ENCODE measurements around the gene HGD. TPM values are rescaled to one million over a fixed set of nuclear protein-coding genes. Genes with fewer than 3 reads are reported as not detected.
A peak's percentile ranks its signal among the peaks of the same experiment; 100 is the strongest.
"Not testable (repeated sequence)": the region's sequence is repeated elsewhere in the genome, so short reads cannot be mapped to it uniquely, and the experiment has no call there.

The HGD gene, protein sequence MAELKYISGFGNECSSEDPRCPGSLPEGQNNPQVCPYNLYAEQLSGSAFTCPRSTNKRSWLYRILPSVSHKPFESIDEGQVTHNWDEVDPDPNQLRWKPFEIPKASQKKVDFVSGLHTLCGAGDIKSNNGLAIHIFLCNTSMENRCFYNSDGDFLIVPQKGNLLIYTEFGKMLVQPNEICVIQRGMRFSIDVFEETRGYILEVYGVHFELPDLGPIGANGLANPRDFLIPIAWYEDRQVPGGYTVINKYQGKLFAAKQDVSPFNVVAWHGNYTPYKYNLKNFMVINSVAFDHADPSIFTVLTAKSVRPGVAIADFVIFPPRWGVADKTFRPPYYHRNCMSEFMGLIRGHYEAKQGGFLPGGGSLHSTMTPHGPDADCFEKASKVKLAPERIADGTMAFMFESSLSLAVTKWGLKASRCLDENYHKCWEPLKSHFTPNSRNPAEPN
- 10 to 100 TPM in 3 of 4 donors, 1 to 10 TPM in 1; 1.6 to 80.2 (median 67.3) TPM for polyA plus RNA-seq (ENCODE audit: insufficient read length in 4 of 4)

DNA sequence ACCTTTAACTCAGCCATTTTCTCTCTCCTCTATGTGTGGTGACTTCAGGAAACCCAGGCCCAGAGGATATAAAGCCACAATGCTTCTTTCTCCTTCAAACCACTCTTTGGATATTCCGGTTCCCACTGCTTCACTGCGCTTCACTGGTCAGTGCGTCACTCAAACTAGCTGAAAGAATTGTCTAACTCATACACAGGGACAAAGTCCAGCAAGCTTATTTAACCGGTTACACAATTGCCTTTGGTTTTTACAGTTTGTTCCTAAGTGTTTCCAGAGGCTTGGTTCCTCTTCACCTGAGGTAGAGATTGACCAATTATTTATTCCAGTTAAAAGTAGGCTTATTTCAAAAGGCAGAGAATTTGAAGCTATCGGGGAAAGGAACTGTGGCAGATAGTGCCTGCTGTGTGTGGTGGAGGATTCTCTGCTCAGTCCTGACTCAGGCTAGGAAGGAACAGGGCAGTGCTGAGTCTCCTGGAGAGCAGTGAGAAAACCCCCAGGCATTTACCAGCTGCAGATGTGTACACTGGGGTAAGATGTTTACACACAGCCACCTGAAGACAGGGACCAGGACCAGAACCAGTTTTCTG, at the start of gene HGD:
Gene HGD, minus strand, starts transcription at position 145 of the 587 bp plus-strand sequence. Its CDS starts 128 bp downstream, at position 17.
- peak in 3 of 4 donors; percentile 36 to 55 (median 53) for DNase-seq (ENCODE audit: low read depth in 4 of 4, low spot score in 3 of 4)

DNA sequence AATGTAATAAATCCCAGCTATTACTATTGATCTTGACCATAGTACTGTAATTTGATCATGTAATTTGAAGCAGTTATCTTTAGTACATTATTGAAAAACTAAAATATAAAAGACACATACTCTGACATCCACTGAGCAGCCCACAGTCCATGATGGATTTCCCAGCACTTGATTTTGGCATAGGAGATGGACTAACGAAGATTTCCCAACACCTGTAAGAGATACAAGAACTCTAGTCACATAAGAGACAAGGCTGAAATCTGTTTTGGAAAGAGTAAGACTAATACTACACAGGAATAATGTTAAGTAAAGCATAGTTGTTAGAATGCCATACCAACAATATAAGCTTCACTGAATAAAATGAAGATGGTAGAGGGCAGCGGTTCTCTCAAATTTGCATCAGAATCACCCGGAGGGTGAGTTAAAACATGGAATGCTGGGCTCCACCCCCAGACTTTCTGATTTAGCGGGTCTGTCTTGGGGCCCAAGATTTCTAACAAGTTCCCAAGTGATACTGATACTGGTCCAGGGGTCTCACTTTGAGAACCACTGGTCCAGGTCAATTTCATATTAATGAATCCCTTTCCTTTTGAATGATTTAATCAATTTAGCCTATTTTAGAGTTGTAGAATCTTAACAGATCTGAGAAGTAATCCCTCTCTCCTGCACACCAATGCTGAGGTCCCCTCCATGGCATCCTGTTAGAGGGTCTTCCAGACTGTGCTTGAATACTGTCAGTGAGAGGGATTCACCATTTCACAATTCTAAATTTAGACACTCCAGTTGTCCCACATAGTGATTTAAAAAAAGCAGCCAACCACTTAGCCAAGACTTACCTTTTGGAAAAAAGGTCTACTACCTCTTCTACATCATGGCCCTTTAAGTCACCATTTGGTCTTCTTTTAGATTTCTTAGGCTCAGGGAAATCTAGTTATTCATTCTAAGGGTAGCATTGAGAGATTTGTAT, 48.8 kb upstream of the HGD start:
- DNase-seq (ENCODE audit: low read depth in 4 of 4, low spot score in 3 of 4): no peak

DNA sequence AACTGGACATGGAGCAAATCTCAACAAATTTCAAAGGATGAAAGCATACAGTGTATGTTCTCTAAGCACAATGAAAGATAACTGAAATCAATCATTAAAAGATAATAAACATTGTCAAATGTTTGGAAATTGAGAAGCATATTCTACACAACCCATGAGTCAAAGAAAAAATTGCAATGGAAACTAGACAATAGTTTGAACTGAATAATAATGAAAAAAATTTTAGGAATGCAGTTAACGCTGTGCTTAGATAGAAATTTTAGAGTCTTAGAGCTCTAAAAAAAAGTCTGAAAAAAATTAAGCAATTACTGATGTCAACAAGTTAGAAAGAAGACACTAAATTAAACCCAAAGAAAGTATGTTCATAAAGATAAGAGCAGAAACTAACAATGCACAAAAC, 44.8 kb upstream of the HGD start:
- DNase-seq (ENCODE audit: low read depth in 4 of 4, low spot score in 3 of 4): no peak

DNA sequence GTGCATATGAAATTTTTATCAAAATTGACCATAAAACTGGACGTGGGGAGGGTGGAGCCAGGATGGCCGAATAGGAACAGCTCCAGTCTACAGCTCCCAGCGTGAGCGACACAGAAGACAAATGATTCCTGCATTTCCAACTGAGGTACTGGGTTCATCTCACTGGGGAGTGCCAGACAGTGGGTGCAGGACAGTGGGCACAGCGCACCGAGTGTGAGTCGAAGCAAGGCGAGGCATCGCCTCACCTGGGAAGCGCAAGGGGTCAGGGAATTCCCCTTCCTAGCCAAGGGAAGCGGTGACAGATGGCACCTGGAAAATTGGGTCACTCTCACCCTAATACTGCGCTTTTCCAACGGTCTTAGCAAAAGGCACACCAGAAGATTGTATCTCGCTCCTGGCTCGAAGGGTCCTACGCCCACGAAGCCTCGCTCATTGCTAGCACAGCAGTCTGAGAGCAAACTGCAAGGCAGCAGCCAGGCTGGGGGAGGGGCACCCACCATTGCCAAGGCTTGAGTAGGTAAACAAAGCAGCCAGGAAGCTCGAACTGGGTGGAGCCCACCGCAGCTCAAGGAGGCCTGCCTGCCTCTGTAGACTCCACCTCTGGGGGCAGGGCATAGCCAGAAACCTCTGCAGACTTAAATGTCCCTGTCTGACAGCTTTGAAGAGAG, 37.3 kb upstream of the HGD start:
- not testable (repeated sequence) for DNase-seq (ENCODE audit: low read depth in 4 of 4, low spot score in 3 of 4)

DNA sequence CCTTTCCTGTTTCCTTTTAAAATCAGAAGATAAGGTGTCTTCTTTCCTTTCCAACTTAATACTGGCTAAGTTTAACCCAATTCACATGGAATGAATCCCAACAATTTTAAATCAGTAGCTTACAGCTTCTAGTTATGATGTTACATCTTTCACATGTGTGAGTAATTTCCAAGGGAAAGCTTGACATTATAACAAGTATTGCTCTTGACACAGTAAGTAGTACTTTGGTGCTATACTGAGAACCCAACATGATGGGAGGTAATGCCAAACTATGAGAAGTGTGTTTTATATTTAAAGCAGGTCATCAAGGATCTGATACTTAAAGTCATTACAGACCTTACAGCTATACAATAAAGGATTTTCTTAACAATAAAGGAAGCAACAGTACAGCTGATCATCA, 31.2 kb upstream of the HGD start:
- no peak for DNase-seq (ENCODE audit: low read depth in 4 of 4, low spot score in 3 of 4)

DNA sequence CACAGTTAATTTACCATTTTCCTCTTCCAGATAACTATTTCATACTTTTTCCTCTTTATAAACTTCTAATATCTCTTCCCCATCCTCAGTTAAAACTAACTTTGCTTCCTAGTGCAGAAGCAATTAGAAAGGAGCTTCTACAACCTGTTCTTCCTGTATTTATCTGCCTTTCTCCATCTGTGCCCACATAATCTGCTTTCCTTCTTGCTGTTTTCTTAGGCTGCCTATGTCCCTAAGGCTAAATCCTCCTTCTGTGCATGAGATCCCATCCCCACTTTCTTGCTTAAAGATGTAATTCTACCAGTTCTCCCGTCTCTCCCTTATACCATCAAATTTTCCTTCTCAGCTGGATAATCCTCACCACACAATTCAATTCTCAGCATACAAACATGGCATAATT, 28.3 kb upstream of the HGD start:
- no peak for DNase-seq (ENCODE audit: low read depth in 4 of 4, low spot score in 3 of 4)

DNA sequence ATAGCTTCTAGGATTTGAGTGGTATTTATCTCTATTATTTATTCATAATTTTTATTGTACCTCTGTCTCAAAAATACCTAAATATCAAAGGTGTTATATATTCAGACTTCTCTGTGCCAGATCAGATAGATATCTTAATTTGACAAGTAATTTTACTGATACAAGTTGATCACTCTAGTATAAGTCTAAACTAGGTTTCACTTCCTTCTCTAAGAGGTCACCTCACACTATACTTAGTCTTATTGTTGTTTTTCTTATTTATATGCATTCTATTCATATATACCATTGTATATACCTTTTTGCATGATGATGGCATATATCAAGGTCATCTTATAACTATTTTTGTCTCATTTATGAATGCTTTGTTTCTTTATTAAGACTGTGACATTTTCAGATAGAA, 26.4 kb upstream of the HGD start:
- DNase-seq (ENCODE audit: low read depth in 4 of 4, low spot score in 3 of 4): no peak

DNA sequence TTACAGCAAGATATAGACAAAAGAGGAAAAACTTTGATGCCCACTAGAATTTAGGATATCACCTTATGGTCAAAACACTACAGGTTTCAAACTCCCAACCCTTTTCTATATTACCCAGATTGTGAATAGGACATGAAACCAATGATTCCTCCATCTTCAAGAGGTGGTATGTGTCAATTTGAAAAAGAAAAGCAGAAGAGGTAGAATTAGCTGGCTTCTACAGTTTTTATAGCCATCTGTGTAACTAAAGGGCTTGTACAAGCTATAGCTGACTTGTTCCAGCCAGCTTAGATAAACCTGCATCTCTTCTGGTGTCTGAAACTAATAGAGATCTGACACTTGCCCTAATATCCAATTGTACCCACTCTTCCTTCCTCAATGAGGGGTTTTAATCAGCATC, 24.9 kb upstream of the HGD start:
- no peak for DNase-seq (ENCODE audit: low read depth in 4 of 4, low spot score in 3 of 4)

DNA sequence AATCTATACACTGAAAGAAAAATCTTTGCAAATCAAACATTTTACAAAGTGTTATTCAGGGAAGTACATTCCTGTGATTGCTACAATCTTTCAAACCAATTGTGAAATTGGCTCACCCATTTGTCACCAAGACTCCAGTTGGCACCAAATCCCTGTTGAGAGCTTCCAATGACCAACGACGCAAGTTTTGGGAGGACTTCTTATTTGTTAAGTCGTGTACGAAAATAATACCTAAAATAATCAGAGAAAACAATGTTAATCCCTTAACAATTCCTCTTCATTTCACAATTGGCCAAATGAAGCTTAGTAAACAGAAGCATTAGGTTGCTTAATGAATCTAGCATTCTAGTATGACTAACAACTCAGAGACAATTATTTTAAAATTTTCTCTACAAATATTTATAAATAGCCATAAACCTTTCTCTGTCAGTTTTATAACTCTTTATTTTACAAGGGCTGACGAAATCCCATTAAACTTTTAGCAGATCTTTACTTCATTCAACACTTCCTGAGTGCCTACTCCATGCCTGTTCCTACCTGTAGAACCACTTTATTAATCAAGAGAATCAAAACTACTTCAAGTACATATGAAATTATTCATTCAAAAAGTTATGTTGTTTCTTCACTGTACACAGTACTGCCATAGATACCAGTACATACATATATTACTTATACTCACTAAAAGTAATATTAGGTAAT, 24.0 kb upstream of the HGD start:
- no peak for DNase-seq (ENCODE audit: low read depth in 4 of 4, low spot score in 3 of 4)

DNA sequence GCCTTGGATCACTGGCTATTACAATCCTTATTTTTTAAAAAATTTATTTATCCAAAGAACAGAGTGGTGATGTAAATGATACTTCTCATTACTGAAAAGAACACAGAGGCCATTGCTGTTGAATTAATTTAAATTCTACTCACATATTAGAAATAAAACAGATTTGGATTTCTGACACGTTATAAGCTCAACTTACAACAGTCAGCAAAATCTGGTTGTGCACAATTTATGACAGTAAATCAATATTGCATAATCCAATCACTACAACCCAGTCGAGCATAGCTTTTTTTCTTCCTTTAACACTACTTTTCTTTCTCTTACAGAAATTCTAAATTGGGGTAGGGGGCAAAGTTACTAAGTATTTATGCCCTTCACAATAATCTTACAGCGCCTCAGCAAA, 17.3 kb upstream of the HGD start:
- DNase-seq (ENCODE audit: low read depth in 4 of 4, low spot score in 3 of 4): no peak

DNA sequence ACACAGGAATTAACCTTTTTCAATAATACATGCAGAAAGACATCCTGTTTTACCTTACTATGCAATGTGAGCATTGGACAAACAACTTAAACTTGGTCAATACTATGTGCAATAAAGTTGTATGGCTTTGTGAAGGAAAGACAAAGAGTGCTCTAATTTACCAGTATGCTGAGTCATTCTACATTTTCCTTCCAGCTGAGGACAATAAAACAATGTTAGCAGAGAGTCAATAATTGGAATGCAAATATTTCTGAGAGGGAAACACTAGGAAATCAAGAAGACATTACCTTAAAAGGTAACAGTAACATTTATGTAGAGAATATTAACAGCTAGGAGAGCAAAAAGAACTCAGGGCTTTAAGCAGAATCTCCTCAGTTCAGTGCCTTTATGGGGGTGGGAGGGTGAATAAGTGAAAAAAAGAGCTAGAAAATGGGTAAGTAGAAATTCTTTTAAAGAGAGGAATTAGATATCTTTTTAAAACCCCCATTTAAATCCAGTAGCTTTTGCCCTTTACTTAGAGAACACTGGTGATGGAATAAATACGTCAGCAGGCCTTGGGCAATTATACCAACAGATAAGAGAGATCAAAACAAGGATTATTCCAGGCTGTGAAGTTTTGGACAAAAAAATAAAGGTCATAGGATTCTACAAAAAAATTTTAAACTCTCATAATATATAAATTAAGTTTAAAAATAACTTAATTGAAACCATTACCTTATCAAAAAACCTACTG, 11.6 kb upstream of the HGD start:
- no peak for DNase-seq (ENCODE audit: low read depth in 4 of 4, low spot score in 3 of 4)

DNA sequence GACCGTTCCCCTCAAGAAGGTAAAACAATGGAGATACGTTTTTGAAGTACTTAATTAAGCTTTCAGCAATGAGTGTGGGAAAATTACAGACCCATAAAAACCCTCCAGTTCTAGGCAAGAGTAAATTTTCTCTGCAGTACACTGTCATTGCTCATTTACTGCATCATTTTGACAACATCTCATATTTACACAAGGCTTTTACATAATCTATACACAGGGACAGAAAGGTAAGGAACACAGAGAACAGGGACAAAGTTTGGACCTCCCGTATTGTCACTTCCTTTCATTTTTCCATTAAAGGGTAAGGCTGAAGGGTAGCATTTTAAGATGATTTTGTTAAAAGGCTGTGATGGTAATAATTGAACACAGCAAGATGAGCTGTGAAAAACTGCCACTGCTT, 7.4 kb upstream of the HGD start:
- no peak for DNase-seq (ENCODE audit: low read depth in 4 of 4, low spot score in 3 of 4)

DNA sequence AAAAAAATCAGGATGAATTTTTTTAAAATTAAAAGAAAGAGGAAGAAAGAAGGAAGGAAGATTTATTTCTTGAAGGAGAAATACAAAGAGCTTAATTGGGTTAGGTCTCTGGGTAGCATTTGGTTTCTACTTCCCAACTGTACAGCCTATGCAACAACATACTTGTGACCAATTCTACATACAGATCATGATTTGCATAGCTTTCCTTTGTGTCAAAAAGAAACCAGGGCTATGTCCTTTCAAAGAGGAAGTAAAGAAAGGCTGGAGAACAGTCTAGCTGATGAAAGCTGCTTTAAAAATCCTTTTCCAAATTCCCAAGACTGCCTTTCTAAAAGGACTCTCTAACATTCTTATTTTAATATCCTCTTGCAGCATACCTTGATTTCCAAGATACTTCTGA, 6.1 kb upstream of the HGD start:
- DNase-seq (ENCODE audit: low read depth in 4 of 4, low spot score in 3 of 4): no peak

DNA sequence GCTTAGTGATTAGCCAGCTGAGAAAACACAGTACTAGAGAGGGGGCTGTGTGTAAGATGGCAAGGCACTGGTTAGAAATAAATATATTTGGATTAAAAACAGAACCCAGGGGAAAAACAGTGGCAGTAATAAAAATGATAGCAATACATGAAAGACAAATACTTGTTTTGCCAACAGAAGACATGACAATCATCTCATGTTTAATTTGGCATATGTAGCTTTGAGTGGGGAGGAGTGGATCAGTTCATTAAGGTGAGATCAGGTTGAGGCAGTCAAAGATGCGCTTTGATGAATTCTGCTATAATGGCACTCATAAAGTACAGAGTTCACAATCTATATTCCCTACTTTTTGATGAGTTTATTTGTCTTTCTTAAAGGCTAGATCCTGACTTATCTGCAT, 3.4 kb upstream of the HGD start:
- no peak for DNase-seq (ENCODE audit: low read depth in 4 of 4, low spot score in 3 of 4)

DNA sequence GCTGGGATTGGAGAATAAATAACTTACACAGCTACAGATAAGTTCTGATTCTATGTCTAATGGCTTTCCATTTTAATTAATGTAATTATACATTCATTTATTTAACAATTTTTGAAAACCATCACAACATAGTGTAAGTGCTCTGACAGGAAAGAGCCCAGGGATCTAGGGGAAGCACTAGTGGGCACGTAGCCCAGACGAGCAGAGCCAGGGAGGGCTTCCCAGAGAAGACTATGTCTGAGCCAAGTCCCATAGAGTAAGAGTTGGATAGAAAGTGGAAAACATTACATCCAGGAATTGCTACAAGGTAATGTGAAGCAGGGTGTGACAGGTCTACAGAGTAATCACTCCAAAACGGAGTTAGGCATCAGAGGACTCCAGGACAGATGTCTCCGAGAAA, 2.9 kb upstream of the HGD start:
- DNase-seq (ENCODE audit: low read depth in 4 of 4, low spot score in 3 of 4): no peak

DNA sequence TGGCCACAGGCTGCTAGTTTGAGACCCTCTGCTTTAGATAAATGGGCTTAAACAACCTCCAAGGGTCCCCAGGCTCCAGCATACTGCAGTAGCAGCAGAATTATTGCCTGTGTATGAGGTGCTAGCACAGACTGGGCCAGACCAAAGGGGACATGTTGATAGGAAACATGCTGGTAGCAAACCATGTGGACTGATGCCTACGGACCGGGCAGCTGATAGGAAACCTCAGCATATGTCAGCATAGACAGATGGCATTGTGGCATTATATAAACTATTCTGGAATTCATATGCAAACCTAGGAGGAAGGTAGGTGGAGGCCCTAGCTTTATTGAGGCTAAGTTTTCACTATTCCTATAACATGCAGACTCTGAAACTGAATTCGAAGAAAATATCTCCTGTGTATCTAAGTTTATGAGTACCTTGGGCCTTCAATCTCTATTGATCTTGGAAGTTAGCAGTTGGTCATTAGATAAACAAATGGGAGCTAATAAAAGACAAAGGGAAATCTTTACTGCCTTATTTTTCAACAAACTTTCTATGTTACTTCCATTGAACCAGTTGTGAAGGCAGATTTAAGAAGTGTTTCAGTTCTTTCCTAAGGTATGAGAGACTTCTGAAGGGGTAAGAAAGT, 1.7 kb upstream of the HGD start:
- no peak for DNase-seq (ENCODE audit: low read depth in 4 of 4, low spot score in 3 of 4)

DNA sequence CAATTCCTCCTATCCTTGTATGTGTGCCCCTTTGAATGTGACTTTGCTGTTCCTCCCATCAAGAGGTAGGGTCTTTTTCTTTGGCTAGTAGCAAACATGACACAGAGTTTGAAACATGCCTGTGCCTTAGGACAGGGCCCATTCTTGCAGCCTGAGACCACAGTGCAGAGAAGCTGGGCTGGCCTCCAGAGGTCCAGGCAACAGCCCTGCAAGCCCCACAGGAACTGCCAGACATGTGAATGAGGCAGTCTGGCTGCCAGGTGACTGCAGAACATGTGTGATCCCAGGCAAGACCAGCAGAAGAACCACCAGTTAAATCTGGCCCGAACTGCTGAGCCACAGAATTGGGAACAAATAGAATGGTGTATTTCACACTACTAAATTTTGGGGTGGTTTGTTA, 1.2 kb upstream of the HGD start:
- DNase-seq (ENCODE audit: low read depth in 4 of 4, low spot score in 3 of 4): no peak

DNA sequence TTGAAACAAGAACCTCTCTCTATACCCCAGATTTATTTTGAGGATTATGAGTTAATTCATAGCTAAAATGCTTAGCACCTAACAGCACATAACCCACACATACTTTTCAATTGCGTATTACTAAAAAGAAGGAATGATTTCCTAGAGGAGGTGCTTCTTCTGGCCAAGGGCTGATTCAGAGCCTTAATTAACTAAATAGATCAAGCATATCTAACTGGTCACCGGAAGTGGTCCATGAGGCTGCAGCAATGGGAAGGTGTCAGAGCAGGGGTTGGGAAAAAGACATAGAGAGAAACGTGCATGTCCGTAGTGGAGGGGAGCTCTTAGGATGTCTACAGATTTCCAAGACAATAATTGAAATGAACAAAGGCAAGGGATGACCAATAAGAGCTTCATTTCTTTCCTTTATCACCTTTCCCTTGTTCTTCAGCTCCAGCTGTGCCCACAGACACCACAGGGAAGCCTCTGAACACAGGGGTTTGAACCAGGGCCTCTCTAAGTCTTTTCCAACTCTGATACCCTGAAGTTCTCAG, 467 bp downstream of the HGD start:
- DNase-seq (ENCODE audit: low read depth in 4 of 4, low spot score in 3 of 4): no peak

DNA sequence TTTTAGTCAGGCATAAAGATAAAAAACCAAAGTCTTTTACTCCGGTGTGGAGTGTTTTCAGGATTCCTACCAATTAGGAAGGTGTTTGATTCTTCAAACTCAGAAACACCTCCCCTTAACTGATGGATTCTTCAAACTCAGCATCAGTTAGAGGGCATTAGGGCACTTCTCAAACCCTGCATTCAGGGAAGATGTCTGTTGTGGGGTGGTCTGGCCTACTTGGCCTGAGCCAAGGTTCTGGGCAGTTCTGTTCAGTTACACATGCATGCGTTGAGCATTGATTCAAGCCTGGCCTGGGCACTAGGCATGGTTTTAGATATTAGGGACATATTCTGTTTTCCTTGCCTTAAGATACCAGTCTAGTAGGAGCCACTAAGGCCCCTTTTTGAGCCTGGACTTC, 1.0 kb downstream of the HGD start:
- DNase-seq (ENCODE audit: low read depth in 4 of 4, low spot score in 3 of 4): no peak
